ENCODE measurements around the gene FKBP8.
"Not testable (repeated sequence)": the region's sequence is repeated elsewhere in the genome, so short reads cannot be mapped to it uniquely, and the experiment has no call there.

DNA sequence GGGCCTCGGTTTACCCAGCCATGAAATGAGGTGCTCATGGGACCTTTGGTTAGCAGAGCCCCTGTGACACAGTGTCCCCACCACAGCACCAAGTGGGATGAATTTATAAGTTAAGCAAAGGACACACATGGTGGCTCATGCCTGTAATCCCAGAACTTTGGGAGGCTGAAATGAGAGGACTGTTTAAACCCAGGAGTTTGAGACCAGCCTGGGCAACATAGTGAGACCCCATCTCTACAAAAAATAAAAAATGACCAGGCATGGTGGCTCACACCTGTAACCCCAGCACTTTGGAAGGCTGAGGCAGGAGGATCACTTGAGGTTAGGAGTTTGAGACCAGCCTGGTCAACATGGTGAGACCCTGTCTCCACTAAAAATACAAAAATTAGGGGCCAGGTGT lies 3.2 kb downstream of the FKBP8 start:
- TF ChIP-seq, protein P1, sequence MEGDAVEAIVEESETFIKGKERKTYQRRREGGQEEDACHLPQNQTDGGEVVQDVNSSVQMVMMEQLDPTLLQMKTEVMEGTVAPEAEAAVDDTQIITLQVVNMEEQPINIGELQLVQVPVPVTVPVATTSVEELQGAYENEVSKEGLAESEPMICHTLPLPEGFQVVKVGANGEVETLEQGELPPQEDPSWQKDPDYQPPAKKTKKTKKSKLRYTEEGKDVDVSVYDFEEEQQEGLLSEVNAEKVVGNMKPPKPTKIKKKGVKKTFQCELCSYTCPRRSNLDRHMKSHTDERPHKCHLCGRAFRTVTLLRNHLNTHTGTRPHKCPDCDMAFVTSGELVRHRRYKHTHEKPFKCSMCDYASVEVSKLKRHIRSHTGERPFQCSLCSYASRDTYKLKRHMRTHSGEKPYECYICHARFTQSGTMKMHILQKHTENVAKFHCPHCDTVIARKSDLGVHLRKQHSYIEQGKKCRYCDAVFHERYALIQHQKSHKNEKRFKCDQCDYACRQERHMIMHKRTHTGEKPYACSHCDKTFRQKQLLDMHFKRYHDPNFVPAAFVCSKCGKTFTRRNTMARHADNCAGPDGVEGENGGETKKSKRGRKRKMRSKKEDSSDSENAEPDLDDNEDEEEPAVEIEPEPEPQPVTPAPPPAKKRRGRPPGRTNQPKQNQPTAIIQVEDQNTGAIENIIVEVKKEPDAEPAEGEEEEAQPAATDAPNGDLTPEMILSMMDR (IDR thresholded peaks at IDR 0.05) = not testable (repeated sequence)
- TF ChIP-seq POLR2AphosphoS5, POLR2A (IDR thresholded peaks at IDR 0.05): not testable (repeated sequence)

Measured in prostate gland (tissue), 2 donors.